Muscle layer of duodenum (tissue), 2 donors: ENCODE measurements around the gene ASB9.

ENCODE experiments used
- H3K27ac ChIP-seq: one replicate; pipeline ENCODE4 v1.7.0; 2013; ENCODE audit warnings: mild to moderate bottlenecking, low read length
- H3K27me3 ChIP-seq: one replicate; pipeline ENCODE4 v1.7.0; 2013; ENCODE audit warnings: low read depth, mild to moderate bottlenecking, control low read depth, low read length
- H3K36me3 ChIP-seq, 2 donors: one replicate each; pipeline ENCODE4 v1.7.0; 2013; ENCODE audit warnings: low read length in 2 of 2, control low read depth in 1 of 2, mild to moderate bottlenecking in 1 of 2; ENCODE audit not compliant: insufficient read depth in 2 of 2, control insufficient read depth in 1 of 2
- H3K4me1 ChIP-seq, 2 donors: one replicate each; pipeline ENCODE4 v1.7.0; 2013; ENCODE audit warnings: low read length in 2 of 2, mild to moderate bottlenecking in 2 of 2, control low read depth in 1 of 2, moderate library complexity in 1 of 2; ENCODE audit not compliant: insufficient read depth in 2 of 2, control insufficient read depth in 1 of 2
- H3K4me3 ChIP-seq, 2 donors: one replicate each; pipeline ENCODE4 v1.7.0; 2013; ENCODE audit warnings: low read length in 2 of 2, low read depth in 1 of 2, mild to moderate bottlenecking in 1 of 2
- H3K9me3 ChIP-seq, 2 donors: one replicate each; pipeline ENCODE4 v1.7.0; 2013; ENCODE audit warnings: low read length in 2 of 2, control low read depth in 1 of 2, mild to moderate bottlenecking in 1 of 2; ENCODE audit not compliant: control insufficient read depth in 1 of 2
- donor health status: healthy.

ASB9 gene

GRCh38 chrX:15240414-15240813, 29.5 kb downstream of the ASB9 start:
- Histone ChIP-seq H3K36me3 (no peaks in the 10 kb centered on the region), H3K27ac (no peak overlapping the region), H3K4me1 (no peaks in the 10 kb centered on the region), H3K27me3 (no peaks in the 10 kb centered on the region), H3K9me3 (no peaks in the 10 kb centered on the region), H3K4me3 (no peak overlapping the region)

- no peaks in the 10 kb centered on the region for H3K9me3 ChIP-seq
- no peaks in the 10 kb centered on the region for H3K4me1 ChIP-seq
- H3K36me3 ChIP-seq: no peaks in the 10 kb centered on the region
- H3K4me3 ChIP-seq: no peak overlapping the region
- H3K27me3 ChIP-seq: no peaks in the 10 kb centered on the region
- H3K27ac ChIP-seq: no peak overlapping the region
Observed at GRCh38 chrX:15236146-15236545, 33.7 kb downstream of the ASB9 start.

DNA sequence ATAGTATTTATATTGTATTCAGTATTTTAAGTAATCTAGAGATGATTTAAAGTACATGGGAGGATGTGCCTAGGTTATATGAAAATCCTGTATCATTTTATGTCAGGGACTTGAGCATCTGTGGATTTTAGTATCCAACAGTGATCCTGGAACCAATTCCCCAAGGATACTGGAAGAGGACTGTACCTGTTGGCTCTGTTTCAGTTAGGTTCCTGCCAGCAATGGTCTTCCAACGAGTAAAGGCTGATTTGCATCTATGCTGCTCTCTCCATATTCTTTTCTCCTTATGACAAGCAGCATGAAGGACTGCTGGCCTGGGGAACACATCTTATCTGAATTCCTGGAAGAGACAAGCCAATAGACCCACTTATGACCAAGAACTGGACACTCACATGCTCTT, 34.9 kb downstream of the ASB9 start:
- Histone ChIP-seq H3K4me3 (no peak overlapping the region), H3K4me1 (no peaks in the 10 kb centered on the region), H3K9me3 (no peaks in the 10 kb centered on the region)

DNA sequence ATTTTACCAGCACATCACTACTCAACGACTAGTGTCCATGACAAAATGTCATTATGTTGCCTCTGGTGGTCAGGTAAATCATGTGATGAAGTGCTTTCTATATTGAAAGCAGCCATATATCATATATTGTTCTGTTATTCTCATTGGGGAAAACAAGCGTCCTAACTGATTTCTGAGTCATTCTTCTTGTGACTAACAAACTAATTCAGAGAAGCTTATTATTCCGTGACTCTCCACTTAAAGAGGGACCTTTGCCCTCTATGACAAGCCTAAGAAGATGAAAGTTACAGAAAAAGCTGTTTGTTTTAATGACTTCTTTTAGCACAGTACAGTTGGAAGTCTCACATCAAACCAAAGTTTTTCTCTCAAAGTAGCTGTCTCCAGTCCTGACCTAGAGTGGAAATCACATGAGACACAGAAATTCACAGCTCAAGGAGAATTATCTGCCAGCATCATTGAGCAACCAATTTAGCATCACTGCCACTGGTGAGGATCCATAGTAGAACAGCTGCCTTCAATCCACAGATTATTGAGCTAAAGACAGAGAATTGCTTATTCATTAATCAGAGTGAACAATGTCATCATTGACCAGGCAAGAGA, 36.4 kb downstream of the ASB9 start:
- Histone ChIP-seq H3K36me3 (no peaks in the 10 kb centered on the region), H3K27ac (no peak overlapping the region), H3K27me3 (no peaks in the 10 kb centered on the region), H3K9me3 (no peaks in the 10 kb centered on the region), H3K4me3 (no peak overlapping the region), H3K4me1 (no peaks in the 10 kb centered on the region)

More for the DNA sequence above, 34.9 kb downstream of the ASB9 start:
- no peaks in the 10 kb centered on the region for H3K27me3 ChIP-seq
- H3K27ac ChIP-seq: no peak overlapping the region
- H3K36me3 ChIP-seq: no peaks in the 10 kb centered on the region

DNA sequence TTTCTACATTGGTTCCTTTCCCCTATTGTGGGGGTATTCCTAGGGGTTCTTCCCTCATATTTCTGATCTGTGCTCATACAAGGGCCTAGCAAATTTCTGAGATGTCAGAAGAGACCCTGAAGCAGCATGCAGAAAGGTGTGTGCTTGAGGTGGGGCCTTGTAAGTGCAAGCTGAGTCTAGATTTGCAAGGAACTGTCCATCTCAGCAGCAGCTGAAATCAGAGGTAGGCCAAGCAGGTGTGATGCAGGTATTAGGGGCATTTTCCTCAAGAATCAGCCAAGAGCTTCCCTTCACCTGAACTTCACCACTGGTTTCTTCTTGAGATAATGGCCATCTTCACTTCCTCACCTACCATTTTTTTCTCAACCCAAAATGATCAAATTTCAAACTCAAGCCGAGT, 45.1 kb downstream of the ASB9 start:
- H3K27me3 ChIP-seq: no peaks in the 10 kb centered on the region
- H3K9me3 ChIP-seq: no peaks in the 10 kb centered on the region
- H3K4me3 ChIP-seq: no peak overlapping the region
- H3K27ac ChIP-seq: no peak overlapping the region
- H3K36me3 ChIP-seq: no peaks in the 10 kb centered on the region
- H3K4me1 ChIP-seq: no peaks in the 10 kb centered on the region

DNA sequence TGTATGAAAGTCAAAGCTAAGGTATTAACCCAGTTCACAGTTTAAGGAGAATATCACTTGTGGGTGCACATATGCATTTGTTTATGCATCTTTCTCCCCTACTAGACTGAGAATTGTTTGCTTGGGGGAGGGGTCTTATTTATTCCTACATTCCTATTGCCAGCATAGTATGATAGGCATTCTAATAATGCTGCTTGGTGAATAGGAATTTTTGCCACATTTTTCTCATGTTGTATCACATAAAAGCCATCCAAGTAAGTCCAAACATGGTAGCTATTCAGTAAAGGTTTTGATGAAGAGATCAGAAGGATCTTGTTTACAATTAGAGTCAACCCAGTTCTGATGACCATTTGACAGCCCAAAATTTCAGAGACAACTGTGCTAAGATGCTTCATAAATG, 48.6 kb downstream of the ASB9 start:
- H3K4me1 ChIP-seq: no peaks in the 10 kb centered on the region
- H3K27ac ChIP-seq: no peak overlapping the region
- no peaks in the 10 kb centered on the region for H3K9me3 ChIP-seq
- no peaks in the 10 kb centered on the region for H3K36me3 ChIP-seq
- no peak overlapping the region for H3K4me3 ChIP-seq
- no peaks in the 10 kb centered on the region for H3K27me3 ChIP-seq

- Histone ChIP-seq H3K4me3 (no peak overlapping the region), H3K9me3 (no peaks in the 10 kb centered on the region), H3K27ac (no peak overlapping the region), H3K4me1 (no peaks in the 10 kb centered on the region), H3K36me3 (no peaks in the 10 kb centered on the region), H3K27me3 (no peaks in the 10 kb centered on the region)
Observed at GRCh38 chrX:15217161-15217560, 52.7 kb downstream of the ASB9 start.

- Histone ChIP-seq H3K4me3 (no peak overlapping the region), H3K9me3 (no peaks in the 10 kb centered on the region), H3K36me3 (no peaks in the 10 kb centered on the region), H3K27me3 (no peaks in the 10 kb centered on the region), H3K4me1 (no peaks in the 10 kb centered on the region), H3K27ac (no peak overlapping the region)
Observed at GRCh38 chrX:15216280-15216679, 53.6 kb downstream of the ASB9 start.

GRCh38 chrX:15215366-15215765, 54.5 kb downstream of the ASB9 start:
- no peak overlapping the region for H3K27ac ChIP-seq
- H3K27me3 ChIP-seq: no peaks in the 10 kb centered on the region
- no peaks in the 10 kb centered on the region for H3K36me3 ChIP-seq
- no peaks in the 10 kb centered on the region for H3K4me1 ChIP-seq
- no peak overlapping the region for H3K4me3 ChIP-seq
- no peaks in the 10 kb centered on the region for H3K9me3 ChIP-seq

DNA sequence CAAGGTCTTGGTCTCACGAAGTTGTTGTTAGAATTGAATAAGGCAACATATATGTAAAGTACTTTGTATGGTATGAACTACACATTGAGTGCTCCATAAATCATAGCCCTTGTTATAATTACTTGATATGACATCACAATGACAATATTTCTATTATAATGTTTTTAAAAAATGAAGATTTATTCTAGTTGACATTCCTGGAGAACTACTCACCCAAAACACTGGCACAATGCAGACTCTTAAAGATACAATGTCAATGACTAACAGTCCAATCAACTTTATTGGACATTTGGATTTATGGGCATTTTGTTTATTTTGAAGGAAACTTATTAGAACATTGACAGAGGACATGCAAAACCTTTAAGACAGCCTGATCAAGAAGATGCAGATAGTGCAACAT, 55.3 kb downstream of the ASB9 start:
- no peak overlapping the region for H3K27ac ChIP-seq
- no peak overlapping the region for H3K4me3 ChIP-seq
- no peaks in the 10 kb centered on the region for H3K36me3 ChIP-seq
- no peaks in the 10 kb centered on the region for H3K9me3 ChIP-seq
- H3K4me1 ChIP-seq: no peaks in the 10 kb centered on the region
- H3K27me3 ChIP-seq: no peaks in the 10 kb centered on the region

DNA sequence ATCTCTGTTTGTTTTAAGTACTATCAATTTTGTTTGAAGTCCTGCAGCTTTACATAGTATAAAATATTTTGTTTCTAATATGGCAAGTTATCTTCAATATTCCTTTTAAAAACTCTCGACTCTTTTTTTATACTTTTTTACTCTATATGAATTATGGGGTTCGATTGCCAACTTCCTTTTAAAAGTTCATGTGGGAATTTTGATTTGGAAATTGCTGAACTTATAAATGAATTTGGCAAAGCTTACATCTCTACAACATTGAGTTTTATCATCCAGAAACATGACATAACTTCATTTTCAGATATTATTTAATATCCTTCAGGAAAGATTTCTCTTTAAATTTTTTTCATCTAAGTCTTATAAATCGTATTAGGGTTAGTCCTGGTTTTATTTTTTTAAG, 60.8 kb downstream of the ASB9 start:
- H3K4me3 ChIP-seq: no peak overlapping the region
- H3K27me3 ChIP-seq: no peaks in the 10 kb centered on the region
- H3K36me3 ChIP-seq: no peaks in the 10 kb centered on the region
- no peaks in the 10 kb centered on the region for H3K9me3 ChIP-seq
- H3K4me1 ChIP-seq: no peaks in the 10 kb centered on the region
- no peak overlapping the region for H3K27ac ChIP-seq

- no peaks in the 10 kb centered on the region for H3K9me3 ChIP-seq
- H3K4me1 ChIP-seq: no peaks in the 10 kb centered on the region
- H3K4me3 ChIP-seq: no peak overlapping the region
- no peaks in the 10 kb centered on the region for H3K36me3 ChIP-seq
- no peaks in the 10 kb centered on the region for H3K27me3 ChIP-seq
- no peak overlapping the region for H3K27ac ChIP-seq
Observed at GRCh38 chrX:15207994-15208393, 61.9 kb downstream of the ASB9 start.
